ENCODE data around the gene C14orf180. TPM values are rescaled to one million over a fixed set of nuclear protein-coding genes. Genes with fewer than 3 reads are reported as not detected.

Gene C14orf180
- total and polyA plus RNA-seq, 9 donors = 0.12 to 0.40 (median 0.13) TPM; not detected in 2

GRCh38 chr14:104542871-104543830 lies 36.4 kb upstream of the C14orf180 start:
- intact Hi-C loops (cut with DNase I) = no loop called here
- Histone ChIP-seq H3K27ac (no peak overlapping the region), H3K9me3 (no peaks in the 10 kb centered on the region), H3K4me3 (no peak overlapping the region), H3K36me3 (no peaks in the 10 kb centered on the region), H3K4me1 (ENCODE audit: insufficient read depth) (no peaks in the 10 kb centered on the region), H3K27me3 (no peaks in the 10 kb centered on the region)
- TF ChIP-seq EP300 (IDR thresholded peaks at IDR 0.05) (no peak), CTCF (IDR thresholded peaks at IDR 0.05) (no peak), POLR2A (IDR thresholded peaks at IDR 0.05) (no peak)
- WGBS, 3 donors = 81 to 82% (median 81%) methylated on average over 16 of the region's 16 CpGs
- DNase-seq = peak in 1 of 5 donors; percentile 8

GRCh38 chr14:104544362-104544961 lies 35.1 kb upstream of the C14orf180 start:
- Histone ChIP-seq H3K9me3 (no peaks in the 10 kb centered on the region), H3K4me1 (ENCODE audit: insufficient read depth) (no peaks in the 10 kb centered on the region), H3K27ac (no peak overlapping the region), H3K27me3 (no peaks in the 10 kb centered on the region), H3K4me3 (no peak overlapping the region), H3K36me3 (no peaks in the 10 kb centered on the region)
- DNase-seq = peak in 1 of 5 donors; percentile 5
- intact Hi-C loops (cut with DNase I) = no loop called here
- TF ChIP-seq POLR2A (IDR thresholded peaks at IDR 0.05) (no peak), EP300 (IDR thresholded peaks at IDR 0.05) (no peak), CTCF (IDR thresholded peaks at IDR 0.05) (no peak)
- WGBS, 3 donors = 73 to 77% (median 74%) methylated on average over 17 of the region's 17 CpGs

GRCh38 chr14:104545151-104545941 lies 34.2 kb upstream of the C14orf180 start:
- TF ChIP-seq CTCF (IDR thresholded peaks at IDR 0.05) (no peak), EP300 (IDR thresholded peaks at IDR 0.05) (no peak), POLR2A (IDR thresholded peaks at IDR 0.05) (no peak)
- H3K36me3 ChIP-seq = no peaks in the 10 kb centered on the region
- intact Hi-C loops (cut with DNase I) = no loop called here
- H3K9me3 ChIP-seq = no peaks in the 10 kb centered on the region
- 38 to 54% (median 47%) methylated on average over 30 to 32 of the region's 32 CpGs for WGBS, 3 donors
- no peaks in the 10 kb centered on the region for H3K4me1 ChIP-seq (ENCODE audit: insufficient read depth)
- peak in 1 of 5 donors; percentile 6 for DNase-seq
- no peaks in the 10 kb centered on the region for H3K27me3 ChIP-seq
- no peak overlapping the region for H3K27ac ChIP-seq
- H3K4me3 ChIP-seq = no peak overlapping the region

- Histone ChIP-seq H3K27ac (no peak overlapping the region), H3K4me1 (ENCODE audit: insufficient read depth) (no peaks in the 10 kb centered on the region), H3K9me3 (no peaks in the 10 kb centered on the region), H3K27me3 (no peaks in the 10 kb centered on the region), H3K4me3 (no peak overlapping the region), H3K36me3 (no peaks in the 10 kb centered on the region)
- intact Hi-C loops (cut with DNase I) = no loop called here
- WGBS, 3 donors = 3 to 6% (median 3%) methylated on average over 23 to 24 of the region's 24 CpGs
- TF ChIP-seq CTCF (IDR thresholded peaks at IDR 0.05) (no peak), EP300 (IDR thresholded peaks at IDR 0.05) (no peak), POLR2A (IDR thresholded peaks at IDR 0.05) (no peak)
- DNase-seq = no peak
Measured at GRCh38 chr14:104545942-104546501, 33.5 kb upstream of the C14orf180 start.

Measured in ovary (tissue), 9 donors.